Measurements from ENCODE around the gene SLC1A2.
"Not testable (repeated sequence)": the region's sequence is repeated elsewhere in the genome, so short reads cannot be mapped to it uniquely, and the experiment has no call there.

SLC1A2 gene

DNA sequence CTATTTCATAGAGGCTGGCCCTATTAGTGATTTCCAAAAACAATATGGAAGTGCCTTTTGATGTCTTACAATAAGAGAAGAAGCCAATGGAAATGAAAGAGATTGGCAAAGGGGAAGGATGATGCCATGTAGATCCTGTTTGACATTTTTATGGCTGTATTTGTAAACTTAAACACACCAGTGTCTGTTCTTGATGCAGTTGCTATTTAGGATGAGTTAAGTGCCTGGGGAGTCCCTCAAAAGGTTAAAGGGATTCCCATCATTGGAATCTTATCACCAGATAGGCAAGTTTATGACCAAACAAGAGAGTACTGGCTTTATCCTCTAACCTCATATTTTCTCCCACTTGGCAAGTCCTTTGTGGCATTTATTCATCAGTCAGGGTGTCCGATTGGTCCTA is 189.0 kb downstream of the SLC1A2 start:
- peaks cover 0 to 10% (median 3%) of the 10 kb centered on the region in 4 donors for H3K4me1 ChIP-seq
- TF ChIP-seq, protein P1, sequence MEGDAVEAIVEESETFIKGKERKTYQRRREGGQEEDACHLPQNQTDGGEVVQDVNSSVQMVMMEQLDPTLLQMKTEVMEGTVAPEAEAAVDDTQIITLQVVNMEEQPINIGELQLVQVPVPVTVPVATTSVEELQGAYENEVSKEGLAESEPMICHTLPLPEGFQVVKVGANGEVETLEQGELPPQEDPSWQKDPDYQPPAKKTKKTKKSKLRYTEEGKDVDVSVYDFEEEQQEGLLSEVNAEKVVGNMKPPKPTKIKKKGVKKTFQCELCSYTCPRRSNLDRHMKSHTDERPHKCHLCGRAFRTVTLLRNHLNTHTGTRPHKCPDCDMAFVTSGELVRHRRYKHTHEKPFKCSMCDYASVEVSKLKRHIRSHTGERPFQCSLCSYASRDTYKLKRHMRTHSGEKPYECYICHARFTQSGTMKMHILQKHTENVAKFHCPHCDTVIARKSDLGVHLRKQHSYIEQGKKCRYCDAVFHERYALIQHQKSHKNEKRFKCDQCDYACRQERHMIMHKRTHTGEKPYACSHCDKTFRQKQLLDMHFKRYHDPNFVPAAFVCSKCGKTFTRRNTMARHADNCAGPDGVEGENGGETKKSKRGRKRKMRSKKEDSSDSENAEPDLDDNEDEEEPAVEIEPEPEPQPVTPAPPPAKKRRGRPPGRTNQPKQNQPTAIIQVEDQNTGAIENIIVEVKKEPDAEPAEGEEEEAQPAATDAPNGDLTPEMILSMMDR (IDR thresholded peaks at IDR 0.05): no peak
- no peak for DNase-seq
- no peak overlapping the region for H3K27ac ChIP-seq
- intact Hi-C loops (cut with DNase I; ENCODE audit: low total_unique reads): no loop called here
- no peaks in the 10 kb centered on the region for H3K9me3 ChIP-seq
- H3K27me3 ChIP-seq: no peaks in the 10 kb centered on the region
- H3K36me3 ChIP-seq: peaks cover 25 to 53% (median 49%) of the 10 kb centered on the region in 3 donors
- H3K4me3 ChIP-seq: no peak overlapping the region

DNA sequence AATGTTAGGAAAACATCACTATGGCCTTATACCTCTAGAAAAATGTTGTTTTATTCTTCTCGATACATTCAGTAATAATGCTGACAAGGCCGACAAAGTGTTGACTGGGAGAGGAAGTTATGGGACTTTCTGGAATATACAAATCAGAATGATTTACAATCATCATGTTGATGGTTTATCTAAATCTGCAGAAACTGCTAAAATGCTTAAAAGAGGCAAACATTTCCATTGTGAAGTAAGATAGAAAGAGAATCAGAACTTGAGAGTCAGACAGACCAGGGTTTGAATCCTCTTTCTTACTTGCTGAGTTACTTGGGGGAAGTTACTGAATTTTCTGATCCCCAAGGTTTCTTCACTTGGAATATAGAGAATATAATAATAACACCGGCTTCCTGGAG is 191.0 kb downstream of the SLC1A2 start:
- intact Hi-C loops (cut with DNase I; ENCODE audit: low total_unique reads): no loop called here
- no peak overlapping the region for H3K4me3 ChIP-seq
- H3K36me3 ChIP-seq: peaks cover 29 to 73% (median 61%) of the 10 kb centered on the region in 3 donors
- no peaks in the 10 kb centered on the region for H3K9me3 ChIP-seq
- H3K27me3 ChIP-seq: no peaks in the 10 kb centered on the region
- TF ChIP-seq, protein P1 (IDR thresholded peaks at IDR 0.05): no peak
- H3K27ac ChIP-seq: no peak overlapping the region
- peaks cover 0 to 12% (median 2%) of the 10 kb centered on the region in 4 donors for H3K4me1 ChIP-seq
- DNase-seq: no peak

DNA sequence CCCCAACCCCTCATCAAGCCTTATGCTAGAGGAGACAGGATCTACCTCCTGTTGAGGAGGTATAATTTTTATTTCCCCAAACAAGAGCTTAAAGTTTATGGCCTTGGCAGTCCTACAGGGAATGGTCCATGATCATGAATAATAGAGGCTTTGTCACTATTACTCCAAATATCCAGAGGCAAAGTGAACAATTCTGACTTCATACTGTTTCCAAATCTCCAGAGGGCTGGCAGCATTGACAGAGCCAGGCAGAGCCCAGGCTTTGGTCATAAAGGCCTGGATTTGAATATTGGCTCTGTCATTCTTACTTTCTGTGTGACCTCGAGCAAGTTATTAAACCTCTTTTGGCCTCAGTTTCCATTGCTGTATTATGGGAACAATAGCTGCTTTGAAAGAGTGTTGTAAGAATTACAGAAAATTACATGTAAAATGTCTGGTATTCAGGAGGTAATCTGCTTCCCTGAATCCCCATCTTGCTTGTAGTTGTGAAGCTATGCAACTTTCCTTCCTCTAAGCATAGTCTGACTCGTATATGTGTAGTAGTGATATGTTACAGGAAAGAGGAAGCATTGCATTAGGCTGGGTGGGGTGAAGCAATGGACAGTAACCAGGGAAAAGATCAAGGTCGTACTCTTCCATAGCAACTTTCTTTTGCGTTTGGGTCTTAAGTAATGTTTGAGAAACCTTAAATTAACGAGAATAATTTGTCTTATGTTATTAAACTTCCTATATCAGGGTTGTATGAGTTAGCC is 191.6 kb downstream of the SLC1A2 start:
- H3K9me3 ChIP-seq: no peaks in the 10 kb centered on the region
- no peak overlapping the region for H3K27ac ChIP-seq
- H3K4me3 ChIP-seq: no peak overlapping the region
- peaks cover 30 to 76% (median 67%) of the 10 kb centered on the region in 3 donors for H3K36me3 ChIP-seq
- peaks cover 0 to 10% (median 0%) of the 10 kb centered on the region in 4 donors for H3K4me1 ChIP-seq
- peak in 1 of 2 donors; percentile 29 for DNase-seq
- intact Hi-C loops (cut with DNase I; ENCODE audit: low total_unique reads): no loop called here
- TF ChIP-seq, protein P1 (IDR thresholded peaks at IDR 0.05): no peak
- H3K27me3 ChIP-seq: no peaks in the 10 kb centered on the region

DNA sequence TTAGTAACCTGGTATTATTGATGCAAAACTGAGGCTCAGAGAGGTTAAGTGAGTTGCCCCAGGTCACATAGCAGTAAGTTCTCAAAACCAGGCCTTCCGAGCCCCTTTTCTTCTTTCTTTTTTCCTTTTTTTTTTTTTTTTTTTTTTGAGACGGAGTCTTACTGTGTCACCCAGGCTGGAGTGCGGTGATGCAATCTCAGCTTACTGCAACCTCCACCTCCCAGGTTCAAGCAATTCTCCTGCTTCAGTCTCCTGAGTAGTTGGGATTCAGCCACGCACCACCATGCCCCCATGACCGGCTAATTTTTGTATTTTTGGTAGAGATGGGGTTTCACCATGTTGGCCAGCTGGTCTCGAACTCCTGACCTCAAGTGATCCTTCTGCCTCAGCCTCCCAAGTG is 192.6 kb downstream of the SLC1A2 start:
- peaks cover 30 to 80% (median 77%) of the 10 kb centered on the region in 3 donors for H3K36me3 ChIP-seq
- H3K27ac ChIP-seq; intact Hi-C loops (cut with DNase I; ENCODE audit: low total_unique reads); H3K27me3 ChIP-seq; H3K9me3 ChIP-seq; H3K4me1 ChIP-seq; H3K4me3 ChIP-seq; DNase-seq: not testable (repeated sequence)

DNA sequence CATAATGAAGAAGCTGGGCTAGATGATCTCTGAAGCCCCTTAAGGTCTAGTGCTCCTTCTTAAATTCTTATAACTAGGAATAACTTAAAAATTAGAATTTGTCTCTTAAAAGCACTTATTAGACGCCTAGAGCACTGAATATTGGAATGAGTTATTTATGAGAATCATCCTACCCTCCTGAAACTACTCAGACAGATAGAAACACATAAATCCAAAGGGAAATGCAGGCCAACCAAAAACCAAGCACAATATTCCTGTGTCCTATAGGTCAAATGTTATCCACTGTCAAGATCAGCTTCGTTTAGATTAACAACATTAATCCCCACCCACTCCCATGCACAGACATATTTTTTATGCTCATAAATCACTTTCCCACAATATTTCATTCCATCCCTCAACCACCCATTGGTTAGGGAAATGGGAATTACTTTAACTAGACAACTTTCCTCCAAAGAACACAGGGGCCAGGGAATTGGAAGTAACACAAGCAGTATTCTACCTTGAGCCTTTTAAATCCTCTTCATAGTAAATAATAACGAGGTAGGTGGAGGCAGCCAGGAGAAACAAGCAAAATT is 193.3 kb downstream of the SLC1A2 start:
- no peak for DNase-seq
- intact Hi-C loops (cut with DNase I; ENCODE audit: low total_unique reads): no loop called here
- H3K4me1 ChIP-seq: peaks cover 0 to 5% (median 0%) of the 10 kb centered on the region in 4 donors
- H3K9me3 ChIP-seq: no peaks in the 10 kb centered on the region
- no peak overlapping the region for H3K4me3 ChIP-seq
- H3K27ac ChIP-seq: no peak overlapping the region
- H3K36me3 ChIP-seq: peaks cover 27 to 79% (median 77%) of the 10 kb centered on the region in 3 donors
- TF ChIP-seq, protein P1 (IDR thresholded peaks at IDR 0.05): no peak
- no peaks in the 10 kb centered on the region for H3K27me3 ChIP-seq

DNA sequence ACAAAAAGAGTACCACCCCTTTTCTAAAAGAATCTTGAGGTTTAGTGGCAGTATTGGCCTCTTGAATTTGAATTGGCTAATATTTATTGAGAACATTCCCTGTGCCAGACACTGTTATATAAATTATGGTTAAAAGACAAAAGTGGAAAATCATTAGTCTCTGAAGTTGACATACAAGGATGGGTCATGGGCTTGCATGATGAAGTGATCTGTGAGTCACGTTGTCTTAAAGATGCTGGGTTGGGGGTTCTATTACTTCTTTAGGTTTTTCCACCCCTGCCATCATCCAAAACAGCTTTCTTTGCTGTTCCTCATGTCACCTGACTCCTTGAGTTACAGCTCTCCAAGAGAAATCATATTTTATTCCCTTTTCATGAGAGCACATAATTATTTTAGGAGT is 195.4 kb downstream of the SLC1A2 start:
- Histone ChIP-seq H3K4me1 (peaks cover 0 to 5% (median 0%) of the 10 kb centered on the region in 4 donors), H3K27ac (peak overlapping the region in 1 of 2 donors; percentile 28), H3K9me3 (no peaks in the 10 kb centered on the region), H3K36me3 (peaks cover 20 to 73% (median 71%) of the 10 kb centered on the region in 3 donors), H3K27me3 (no peaks in the 10 kb centered on the region), H3K4me3 (no peak overlapping the region)
- intact Hi-C loops (cut with DNase I; ENCODE audit: low total_unique reads): no loop called here
- DNase-seq: no peak
- TF ChIP-seq, protein P1 (IDR thresholded peaks at IDR 0.05): no peak

Data from tibial artery (tissue), 4 donors.